ENCODE measurements around the gene SDCCAG8.
"Not testable (repeated sequence)": the region's sequence is repeated elsewhere in the genome, so short reads cannot be mapped to it uniquely, and the experiment has no call there.

Gene SDCCAG8

GRCh38 chr1:243255791-243256512 lies at the start of gene SDCCAG8:
Gene SDCCAG8 (plus strand): TSS chr1:243256041. CDS start chr1:243256174, 133 bp downstream.
- DNase-seq, result peak; percentile 98

DNA sequence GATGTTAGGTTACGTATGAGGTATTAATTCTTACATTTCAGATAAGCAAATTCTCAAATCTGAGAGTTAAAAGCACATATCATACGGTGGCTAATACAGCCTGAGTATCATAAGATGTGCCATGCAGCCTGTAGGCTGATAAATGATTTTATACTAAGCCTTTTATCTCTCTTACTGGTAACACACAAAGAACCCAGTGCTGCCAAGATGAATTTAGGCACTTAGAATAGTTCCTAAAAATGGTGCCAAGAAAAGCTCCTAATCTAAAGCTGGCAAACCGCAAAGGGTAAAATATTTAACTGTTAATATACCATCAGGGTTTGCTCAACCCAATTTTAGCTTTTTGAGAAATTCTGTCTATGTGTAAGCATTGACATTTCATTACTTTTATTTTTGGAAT lies 43.9 kb upstream of the SDCCAG8 start:
- DNase-seq, result not testable (repeated sequence)

- DNase-seq, result no peak
These were observed 42.6 kb upstream of the SDCCAG8 start for GRCh38 chr1:243213045-243213787.

DNA sequence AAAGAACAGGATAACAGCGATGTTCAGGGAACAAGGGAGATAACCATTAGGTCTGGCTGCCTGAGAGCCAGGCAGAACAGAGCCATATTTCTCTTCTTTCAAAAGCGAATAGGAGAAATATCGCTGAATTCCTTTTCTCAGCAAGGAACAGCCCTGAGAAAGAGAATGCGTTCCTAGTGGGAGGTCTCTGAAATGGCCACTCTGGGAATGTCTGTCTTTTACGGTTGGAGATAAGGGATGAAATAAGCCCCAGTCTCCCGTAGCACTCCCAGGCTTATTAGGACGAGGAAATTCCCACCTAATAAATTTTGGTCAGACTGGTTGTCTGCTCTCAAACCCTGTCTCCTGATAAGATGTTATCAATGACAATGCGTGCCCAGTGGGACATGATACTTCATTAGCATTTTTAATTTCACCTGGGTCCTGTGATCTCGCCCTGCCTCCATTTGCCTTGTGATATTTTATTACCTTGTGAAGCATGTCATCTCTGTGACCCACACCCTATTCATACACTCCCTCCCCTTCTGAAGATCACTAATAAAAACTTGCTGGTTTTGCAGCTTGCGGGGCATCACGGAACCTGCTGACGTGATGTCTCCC lies 40.5 kb upstream of the SDCCAG8 start:
- not testable (repeated sequence) for DNase-seq

- DNase-seq, result no peak
These were observed 39.1 kb upstream of the SDCCAG8 start for GRCh38 chr1:243216741-243217140.

GRCh38 chr1:243217349-243217748 lies 38.5 kb upstream of the SDCCAG8 start:
- no peak for DNase-seq

GRCh38 chr1:243218059-243218458 lies 37.8 kb upstream of the SDCCAG8 start:
- DNase-seq, result no peak

DNA sequence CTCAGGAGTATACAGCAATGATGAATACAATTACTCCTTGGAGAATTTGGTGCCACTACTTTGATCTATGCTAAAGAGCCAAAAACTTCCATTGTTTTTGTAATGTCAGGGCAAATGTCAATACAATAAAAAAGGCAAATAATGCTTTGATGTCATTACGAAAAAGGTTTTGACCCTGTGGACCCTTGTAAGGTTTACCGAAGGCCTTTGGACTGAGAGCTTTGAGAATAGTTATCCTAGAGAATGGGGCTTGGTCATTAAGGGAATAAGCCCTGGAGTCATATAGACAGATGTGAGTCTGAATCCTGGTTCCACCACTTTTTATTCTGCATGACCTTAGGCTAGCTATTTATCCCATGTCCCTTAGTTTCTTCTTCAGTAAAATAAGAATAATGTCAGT lies 28.2 kb upstream of the SDCCAG8 start:
- DNase-seq, result no peak

GRCh38 chr1:243229526-243229925 lies 26.3 kb upstream of the SDCCAG8 start:
- no peak for DNase-seq

- peak; percentile 30 for DNase-seq
These were observed 24.9 kb upstream of the SDCCAG8 start for GRCh38 chr1:243230914-243231313.

DNA sequence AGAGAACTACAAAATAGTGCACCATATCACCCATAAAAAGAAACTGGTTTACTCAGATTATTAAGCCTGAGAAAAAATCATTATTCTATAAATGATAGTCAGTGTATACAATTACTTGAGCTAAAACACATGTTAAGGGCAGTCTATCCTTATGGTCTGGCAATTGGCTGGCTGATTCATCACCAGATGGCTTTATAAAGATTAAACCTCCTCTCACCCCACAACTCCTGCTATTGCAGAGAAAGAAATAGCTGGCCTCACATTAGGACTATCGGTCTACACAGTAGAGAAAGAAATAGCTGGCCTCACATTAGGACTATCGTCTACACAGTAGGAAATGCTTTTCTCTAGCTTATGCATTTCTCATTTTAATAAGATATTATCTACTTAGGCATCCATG lies 21.9 kb upstream of the SDCCAG8 start:
- DNase-seq, result no peak

GRCh38 chr1:243234978-243235647 lies 20.7 kb upstream of the SDCCAG8 start:
- DNase-seq, result no peak

GRCh38 chr1:243236604-243237252 lies 19.1 kb upstream of the SDCCAG8 start:
- DNase-seq, result no peak

- DNase-seq, result no peak
These were observed 11.4 kb upstream of the SDCCAG8 start for GRCh38 chr1:243244432-243244841.

DNA sequence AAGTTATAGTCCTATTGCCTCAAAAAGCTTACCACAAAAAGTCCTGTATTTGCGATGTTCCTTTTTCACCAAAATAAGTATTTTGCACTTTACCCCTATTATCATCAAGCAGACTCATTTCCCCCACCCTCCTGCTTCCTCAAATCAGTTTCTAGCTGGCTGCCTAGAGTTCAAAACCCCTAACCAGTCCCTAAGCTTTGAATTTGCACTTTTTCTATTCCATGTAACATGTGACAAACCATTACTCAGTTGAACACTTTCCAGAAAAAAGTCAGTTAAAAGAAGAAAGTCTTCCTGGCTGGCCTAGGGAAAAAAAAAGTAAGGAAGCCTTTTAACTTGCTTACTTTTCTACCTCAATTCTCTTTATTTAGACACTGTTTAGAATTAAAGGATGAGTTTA lies 8.9 kb upstream of the SDCCAG8 start:
- no peak for DNase-seq

DNA sequence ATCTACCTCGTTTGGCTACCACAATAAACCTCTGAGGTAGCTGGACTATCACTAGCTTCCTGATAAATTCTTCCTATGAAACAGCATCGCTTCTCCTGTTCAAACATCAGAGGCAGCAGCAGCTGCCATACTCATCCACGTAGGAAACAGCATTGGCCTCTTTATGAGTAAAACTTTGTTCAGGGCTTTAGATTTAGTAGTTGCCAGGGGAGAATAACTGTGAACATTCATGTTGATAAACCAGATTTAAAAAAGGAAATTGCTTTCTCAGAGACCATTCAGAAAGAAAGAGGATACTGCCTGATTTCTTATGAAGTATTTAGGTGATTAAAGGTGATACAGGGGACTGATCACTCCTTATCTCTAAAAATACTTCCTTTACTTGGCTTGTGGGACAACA lies 7.9 kb upstream of the SDCCAG8 start:
- no peak for DNase-seq

- no peak for DNase-seq
These were observed 6.6 kb upstream of the SDCCAG8 start for GRCh38 chr1:243249214-243249613.

GRCh38 chr1:243250102-243250501 lies 5.7 kb upstream of the SDCCAG8 start:
- DNase-seq, result no peak

GRCh38 chr1:243251539-243251938 lies 4.3 kb upstream of the SDCCAG8 start:
- no peak for DNase-seq

DNA sequence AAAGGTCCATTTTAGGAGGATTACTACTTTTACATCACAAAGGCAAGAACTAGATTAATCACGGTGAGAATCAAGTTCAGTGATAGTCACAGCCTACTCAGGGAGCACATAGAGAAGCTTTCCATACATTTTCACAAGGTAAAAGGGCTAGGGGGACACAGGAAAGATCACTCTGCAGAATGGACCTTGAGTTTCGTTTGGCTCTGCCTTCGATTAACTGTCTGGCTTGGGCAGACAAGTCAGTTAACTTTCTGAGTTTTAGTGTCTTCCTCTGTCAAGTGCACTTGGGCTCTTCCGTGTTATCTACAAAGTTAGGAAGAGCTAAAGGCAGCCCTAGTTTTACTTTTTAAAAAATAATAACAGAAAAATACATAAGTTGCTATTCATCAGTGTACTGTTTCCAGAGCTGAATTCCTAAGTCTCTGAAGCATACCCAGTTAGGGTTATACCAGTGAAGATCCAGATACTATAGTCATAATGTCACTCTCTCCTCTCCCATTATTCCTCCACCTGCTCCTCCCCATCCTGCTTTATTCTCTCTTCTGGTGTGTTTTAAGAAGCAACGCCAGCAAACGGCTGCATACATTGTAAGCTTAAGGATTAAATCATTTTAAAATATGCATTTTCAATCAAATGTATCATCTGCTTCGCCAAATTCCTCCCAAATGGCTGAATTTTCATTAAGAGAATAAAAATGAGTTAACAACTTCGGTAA lies 2.5 kb upstream of the SDCCAG8 start:
- DNase-seq, result no peak

- no peak for DNase-seq
These were observed 2.0 kb upstream of the SDCCAG8 start for GRCh38 chr1:243253926-243254232.

GRCh38 chr1:243254233-243254926 lies 1.5 kb upstream of the SDCCAG8 start:
- DNase-seq, result peak; percentile 78
